ENCODE data around the gene C12orf42.

The C12orf42 gene

DNA sequence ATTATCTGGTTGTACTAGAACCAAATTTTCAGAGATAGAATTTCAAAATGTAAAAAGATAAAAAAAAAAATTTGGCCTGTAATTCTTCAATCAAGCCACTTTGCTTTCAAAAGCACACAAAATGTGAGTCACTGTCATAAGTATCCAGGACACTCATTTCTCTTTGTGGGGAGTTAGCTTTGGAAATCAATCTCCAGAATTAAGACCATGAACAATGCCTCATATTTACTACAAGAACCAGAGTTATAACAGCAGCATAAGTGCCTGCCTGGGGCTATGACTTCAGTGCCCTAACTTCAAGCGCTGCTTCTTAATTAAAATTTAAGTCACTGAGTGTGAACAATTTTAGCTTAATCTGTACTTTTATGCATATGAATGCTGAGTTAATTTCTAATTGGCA, 162.1 kb downstream of the C12orf42 start:
- DNase-seq (ENCODE audit: low read depth): no peak

DNA sequence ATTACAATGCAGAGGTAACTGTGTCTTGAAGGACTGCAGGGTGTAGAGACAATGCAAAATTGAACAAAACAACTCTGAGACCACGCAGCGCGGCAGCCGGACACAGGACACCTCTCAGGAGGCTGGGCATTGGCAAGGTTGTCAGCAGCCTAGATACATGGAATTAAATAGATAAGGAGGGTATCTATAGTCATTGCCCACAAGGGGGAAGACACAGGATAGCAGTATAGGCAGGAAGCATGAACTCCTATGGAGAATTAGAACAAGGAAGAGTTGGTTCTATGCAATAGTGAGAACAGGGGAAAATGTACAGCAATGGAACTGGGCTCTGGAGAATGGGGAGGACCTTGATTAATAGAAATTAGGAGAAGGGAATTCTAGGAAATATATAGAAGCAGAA, 164.1 kb downstream of the C12orf42 start:
- no peak for DNase-seq (ENCODE audit: low read depth)

DNA sequence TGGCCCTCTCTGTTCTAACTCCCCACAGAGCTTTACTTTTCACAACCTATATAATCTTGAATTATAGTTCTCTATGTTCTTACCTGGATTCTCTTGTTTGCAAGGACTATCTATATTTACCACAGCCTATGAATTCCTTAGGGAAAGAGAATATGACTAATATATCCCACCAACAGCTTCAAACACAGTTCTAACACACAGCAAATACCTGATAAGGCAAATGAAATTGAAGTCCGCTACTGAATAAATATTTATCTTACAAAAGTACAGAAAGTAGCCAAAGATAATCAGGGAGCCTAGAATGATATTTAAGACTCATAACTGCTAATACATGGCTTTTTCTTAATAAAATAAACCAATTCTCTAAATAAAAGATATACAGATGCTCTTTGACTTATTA, 165.1 kb downstream of the C12orf42 start:
- DNase-seq (ENCODE audit: low read depth): no peak

DNA sequence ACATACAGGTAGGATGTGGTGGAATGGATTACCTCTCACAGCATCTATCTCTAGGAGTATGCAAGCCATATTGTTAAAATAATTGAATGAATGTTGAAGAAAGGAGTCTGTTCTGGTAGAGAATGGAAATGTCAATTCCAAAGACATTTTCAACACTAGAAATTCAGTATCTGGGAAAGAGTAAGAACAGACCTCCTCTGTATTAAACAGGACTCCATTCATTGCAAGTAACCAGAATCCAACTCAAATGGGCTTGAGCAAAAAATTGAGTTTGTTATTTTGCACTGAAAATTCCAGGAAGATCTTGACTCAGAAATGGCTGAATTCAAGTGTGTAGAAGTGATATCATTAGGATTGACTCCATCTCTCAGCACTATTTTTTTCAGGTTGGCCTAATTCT, 168.1 kb downstream of the C12orf42 start:
- DNase-seq (ENCODE audit: low read depth): no peak

DNA sequence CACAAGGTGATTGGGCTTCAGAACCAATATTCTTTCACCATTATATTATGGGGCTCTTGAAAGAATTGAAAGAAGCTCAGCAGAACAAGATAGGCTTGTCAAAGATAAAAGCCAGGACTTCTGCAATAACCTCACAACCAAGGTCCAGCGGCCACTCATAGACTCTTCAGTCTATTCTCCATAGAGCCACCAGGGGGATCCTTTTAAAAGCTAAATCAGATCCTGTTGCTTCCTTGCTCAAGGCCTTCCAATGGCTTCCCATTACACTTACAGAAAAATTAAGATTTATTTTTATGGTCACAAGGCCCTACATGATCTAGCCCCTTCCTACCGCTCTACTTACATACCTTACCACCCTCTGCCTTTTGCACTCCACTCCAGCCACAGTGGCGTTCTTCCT, 169.6 kb downstream of the C12orf42 start:
- DNase-seq (ENCODE audit: low read depth): no peak

DNA sequence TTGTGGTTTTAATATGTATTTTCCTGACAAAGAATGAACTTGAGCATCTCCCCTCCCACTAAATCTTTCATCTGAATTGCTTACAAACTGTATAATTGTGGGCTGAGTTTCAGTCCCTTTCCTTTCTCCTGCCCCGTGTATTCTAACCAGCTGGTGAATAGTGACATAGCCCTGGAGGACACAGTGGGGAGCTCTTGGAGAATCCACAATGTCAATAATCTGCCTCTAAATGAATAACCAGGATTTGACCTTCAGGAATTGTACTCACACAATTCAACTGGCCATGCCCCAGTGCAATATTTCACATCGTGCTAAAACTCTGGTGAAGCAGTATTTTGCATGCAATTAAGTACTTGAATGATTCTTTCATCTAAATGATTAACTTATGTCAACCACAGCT, 177.2 kb downstream of the C12orf42 start:
- DNase-seq (ENCODE audit: low read depth): no peak

DNA sequence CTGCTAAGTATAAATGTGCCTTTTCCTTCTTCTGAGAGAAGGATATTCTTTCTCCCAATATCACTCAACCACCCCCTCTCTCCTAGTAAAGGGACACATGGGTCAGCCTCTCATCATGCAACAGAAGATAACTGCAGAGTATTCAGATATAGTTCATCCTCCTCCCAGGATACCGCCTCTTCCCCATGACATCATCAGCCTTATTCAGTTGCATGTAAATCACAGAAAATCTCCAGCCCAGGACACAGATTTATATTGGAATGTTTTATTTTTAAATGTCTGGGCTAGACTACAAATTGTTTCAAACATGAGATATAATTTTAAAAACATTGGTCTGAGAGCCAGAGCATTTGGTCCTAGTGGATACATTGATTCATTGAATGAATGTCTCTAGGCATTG, 178.5 kb downstream of the C12orf42 start:
- DNase-seq (ENCODE audit: low read depth): no peak

DNA sequence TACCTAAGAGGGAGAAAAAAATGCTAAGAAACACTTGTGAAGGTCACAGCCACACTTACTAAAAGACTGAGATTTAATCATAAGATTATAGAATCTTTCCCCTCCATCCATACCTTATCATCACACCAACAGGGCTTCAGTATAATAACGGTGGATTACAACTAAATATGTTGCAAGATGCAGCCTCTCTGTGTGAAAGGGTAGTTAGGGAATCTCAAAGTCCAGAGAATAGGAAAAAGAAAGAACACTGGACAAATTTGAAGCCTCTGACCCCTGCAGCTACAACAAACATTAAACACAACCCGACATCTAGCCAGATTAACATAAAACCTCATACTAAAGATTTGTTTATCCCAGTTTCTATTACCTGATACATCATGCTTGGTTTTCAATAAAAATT, 181.0 kb downstream of the C12orf42 start:
- no peak for DNase-seq (ENCODE audit: low read depth)

DNA sequence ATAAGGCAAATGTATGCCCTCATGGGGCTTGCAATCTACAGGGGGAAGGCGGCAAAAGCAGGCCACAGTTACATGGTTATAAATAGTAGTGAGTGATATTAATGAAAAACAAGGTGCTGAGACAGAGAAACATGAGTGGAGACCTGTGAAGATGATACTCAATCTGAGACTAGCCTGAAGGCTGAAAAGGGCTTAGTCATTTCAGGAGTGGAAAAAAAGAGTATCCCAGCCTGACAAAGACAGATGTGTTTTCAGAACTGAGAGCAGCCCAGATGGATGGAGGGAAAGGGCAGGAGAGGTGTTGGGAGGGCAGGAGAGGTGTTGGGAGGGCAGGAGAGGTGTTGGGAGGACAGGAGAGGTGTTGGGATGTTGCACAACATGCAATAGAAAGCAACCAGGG, 181.9 kb downstream of the C12orf42 start:
- no peak for DNase-seq (ENCODE audit: low read depth)

DNA sequence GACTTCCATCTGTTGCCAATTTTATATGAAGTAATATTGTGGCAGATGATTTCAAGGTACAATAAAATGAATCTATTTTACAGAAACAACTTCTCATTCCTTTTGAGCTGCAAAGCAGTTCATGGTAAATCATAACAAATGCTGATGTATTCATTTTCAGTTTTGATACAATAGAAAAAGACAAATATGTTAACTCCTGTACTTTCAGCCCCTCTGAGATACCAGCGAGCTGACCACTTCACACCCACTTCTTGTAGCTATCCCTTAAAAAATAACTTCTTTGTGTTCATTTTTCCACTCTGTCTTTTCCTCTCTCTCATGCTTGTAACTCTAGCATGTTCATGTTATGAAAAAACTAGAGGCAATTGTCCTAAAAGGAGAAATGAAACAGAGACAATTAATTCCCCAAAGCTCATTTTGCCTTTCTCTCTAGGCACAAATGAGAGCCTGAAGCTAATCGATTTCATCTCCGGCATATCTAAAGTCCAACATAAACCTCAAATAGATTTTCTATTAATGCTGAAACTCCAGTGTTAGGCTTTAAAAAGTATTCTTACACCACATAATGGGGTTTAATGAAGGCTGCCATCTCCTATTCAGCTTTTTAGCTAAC, 182.9 kb downstream of the C12orf42 start:
- no peak for DNase-seq (ENCODE audit: low read depth)

DNA sequence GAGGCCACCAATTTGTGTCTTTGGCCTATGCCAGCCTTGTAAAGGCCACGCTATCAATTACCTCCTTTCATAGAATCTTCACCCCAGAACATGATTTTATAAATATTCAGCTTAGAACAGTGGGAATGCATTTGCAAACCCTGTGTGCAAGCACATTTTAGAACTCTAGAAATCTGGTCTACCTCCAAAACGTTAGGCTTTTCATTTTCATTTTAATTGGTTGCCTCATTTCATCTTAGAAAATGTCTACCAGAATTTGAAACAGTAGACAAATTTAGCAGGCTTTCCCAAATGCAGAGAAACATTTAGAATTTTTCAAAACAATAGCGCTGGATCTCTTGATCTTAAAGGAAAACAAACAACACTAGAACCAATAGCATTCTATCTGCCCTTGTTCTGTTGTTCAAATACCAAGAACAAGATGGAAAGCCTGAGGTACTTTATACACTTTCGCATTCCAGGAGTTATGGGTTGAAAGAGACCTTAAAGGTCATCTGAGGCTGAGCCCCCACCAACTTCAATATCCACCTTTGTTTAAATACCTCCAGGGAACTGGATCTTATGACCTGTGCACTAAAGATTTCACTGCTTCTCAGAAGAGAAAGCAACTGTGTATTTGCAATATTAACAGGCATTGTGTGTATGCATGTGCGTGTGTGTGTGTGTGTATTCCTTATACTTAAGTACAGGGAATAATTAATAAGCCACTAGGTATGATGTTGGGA, 185.1 kb downstream of the C12orf42 start:
- no peak for DNase-seq (ENCODE audit: low read depth)

DNA sequence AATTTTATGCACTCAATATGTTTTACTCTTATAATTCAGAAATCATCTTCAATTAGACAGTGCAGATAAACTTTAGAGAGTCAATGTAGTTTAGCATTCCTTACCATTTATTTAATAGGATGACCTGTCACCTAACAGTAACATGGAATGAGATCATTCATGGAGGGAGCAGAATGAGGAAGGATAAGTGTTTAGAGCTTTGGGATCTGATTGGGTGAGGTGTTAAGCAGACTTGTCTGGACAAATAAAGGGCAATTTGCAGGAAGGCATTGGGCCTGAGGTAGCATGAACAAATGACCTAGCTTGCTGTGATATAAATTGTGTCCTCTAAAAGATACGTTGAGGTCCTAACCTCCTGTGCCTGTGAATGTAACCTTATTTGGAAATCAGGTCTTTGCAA, 187.4 kb downstream of the C12orf42 start:
- no peak for DNase-seq (ENCODE audit: low read depth)

DNA sequence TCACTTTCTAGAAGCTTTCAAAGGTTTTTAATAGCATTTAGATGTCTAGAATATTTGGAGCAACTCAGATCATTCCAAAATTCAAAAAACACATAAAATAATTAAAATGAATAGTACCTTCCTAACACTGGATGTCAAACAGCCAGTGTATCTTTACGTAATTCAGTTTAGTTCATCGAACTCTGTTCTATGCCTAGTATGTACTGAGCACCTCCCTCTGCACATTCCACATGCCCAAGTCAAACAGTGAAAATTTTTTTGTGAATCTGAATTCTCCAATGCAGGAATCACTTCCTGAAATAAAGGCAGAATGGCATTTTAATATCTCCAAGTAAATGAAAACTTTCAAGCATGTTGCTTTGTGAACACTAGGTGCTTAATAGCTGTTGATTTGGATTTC, 192.3 kb downstream of the C12orf42 start:
- no peak for DNase-seq (ENCODE audit: low read depth)

DNA sequence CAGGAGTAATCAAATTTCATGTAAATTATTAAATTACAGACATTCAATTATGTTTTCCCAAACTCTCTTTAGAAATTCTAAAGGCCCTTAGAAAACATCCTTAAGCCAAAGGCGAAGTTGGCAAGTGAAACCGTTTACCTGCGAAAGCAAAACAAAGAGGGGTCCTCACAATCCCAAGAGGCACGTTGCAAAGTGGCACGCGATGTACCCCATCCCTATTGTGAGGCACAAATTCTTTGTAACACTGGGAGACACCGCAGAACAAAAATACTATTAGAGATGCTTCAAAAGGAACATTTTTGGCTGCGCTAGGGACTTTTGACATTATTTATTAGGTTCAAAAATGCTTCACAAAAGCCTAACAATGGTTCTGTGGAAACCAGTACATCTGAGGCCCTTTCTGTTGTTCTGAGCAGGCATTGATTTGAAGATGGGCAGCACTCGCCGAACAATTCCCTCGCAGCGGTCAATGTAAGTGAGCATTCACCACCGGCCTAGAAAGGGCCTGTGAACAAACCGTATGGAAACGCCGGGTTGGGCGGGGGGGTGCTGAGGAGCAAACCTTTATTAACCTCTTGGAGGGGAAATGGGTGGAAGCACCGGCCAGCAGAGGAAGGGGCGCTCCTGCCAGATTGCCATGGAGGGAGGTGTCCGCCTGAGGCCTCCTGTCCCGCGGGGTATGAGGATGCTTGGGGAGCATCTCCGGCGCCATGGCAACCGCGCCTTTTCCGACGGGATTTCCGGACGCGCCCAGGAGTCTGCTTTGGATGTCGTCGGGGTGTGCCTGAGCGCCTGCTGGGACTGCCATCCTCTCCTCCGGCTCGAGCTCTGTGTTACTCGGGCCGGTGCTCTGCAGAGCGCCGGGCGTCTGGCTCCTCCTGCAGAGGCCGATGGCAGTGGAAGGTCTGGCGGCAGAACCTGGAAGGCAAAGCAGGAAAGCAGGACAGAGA, 193.9 kb downstream of the C12orf42 start:
- DNase-seq (ENCODE audit: low read depth): no peak

DNA sequence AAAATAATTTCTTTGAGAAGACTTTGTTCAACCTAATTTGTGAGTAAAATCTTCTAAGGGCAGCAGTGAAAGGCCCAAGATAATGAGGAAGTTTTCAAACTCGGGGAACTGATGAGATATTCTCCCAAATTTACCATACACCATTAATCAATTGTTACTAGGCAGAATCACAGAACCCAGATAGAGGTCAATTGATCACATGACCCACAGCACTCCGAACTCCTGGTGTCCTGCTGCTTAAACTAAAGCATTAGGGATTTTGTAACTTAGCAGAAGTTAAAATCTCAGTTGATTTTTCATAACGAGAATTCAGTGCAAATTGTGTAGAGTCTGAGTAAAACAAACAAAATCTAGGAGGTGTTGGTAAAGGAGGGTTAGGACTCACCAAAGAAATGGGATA, 207.8 kb downstream of the C12orf42 start:
- DNase-seq (ENCODE audit: low read depth): no peak

DNA sequence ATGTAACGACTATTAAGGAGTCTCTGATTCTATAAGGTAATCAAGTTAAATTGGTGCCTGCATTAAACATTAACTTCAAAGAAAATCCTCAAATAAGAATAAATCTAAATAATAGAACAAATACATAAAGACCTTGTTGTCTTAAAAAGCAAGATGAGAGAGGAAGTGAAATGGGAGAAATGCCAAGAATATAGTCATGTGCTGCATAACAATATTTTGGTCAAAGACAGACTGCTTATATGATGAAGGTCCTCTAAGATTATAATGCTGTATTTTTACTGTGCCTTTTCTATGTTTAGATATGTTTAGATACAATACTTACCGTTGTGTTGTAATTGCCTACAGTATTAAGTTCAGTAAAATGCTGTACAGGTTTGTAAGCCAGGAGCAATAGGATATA, 213.6 kb downstream of the C12orf42 start:
- no peak for DNase-seq (ENCODE audit: low read depth)

DNA sequence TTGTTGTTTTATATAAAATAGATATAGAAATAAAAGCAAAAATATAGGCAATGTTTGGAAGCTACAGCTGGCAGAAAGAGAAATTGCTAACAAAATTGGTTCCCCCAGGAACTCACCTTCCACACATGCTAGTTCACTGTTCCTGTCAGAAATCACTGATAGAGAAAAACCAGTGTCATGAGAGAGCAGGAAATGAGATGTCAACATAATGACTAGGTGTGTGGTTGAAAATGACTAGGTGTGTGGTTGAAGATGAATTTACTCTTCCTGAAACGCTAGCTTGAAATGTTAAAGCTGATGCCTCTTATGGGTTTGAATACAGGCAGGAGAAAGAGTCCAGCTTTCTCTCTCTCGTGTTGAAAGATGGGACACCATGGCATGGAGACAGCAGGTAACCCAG, 216.3 kb downstream of the C12orf42 start:
- DNase-seq (ENCODE audit: low read depth): no peak

DNA sequence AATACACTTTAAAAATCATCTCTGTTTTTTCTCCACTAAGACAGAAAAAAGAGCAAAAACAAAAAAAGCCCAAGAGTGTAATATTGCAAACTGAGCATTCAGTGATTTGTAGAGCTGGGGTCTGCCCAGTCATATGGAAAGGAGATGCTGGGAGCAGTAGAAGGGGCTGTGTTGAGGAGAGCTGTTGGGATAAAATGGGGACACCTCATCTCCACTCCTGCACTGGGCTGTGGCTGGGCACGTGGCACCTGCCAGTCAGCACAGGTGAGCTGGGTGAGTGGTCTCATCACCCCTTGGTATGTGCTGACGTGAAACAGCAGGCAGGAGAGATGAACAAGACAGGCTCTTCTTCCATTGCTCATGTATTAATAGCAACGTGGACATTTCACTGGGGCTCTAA, 217.4 kb downstream of the C12orf42 start:
- DNase-seq (ENCODE audit: low read depth): no peak

DNA sequence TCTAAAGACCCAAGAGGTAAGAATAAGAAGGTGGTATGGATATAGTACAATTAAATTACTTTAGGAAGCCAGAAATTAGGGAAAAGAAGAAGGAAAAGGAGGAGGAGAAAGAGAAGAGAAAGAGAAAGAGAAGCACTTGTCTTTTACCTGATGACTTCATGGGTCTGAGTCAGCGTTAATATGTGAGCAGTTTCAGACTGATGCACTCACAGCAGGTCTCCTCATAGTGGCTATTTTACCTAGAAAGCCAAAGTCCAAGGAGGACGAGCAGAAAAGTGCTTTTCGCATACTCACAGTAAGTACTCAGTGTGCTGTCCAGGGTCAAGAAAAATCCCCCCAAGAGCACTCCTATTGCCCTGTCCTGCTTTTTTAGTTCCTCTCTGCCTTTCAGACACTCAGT, 222.1 kb downstream of the C12orf42 start:
- DNase-seq (ENCODE audit: low read depth): no peak

DNA sequence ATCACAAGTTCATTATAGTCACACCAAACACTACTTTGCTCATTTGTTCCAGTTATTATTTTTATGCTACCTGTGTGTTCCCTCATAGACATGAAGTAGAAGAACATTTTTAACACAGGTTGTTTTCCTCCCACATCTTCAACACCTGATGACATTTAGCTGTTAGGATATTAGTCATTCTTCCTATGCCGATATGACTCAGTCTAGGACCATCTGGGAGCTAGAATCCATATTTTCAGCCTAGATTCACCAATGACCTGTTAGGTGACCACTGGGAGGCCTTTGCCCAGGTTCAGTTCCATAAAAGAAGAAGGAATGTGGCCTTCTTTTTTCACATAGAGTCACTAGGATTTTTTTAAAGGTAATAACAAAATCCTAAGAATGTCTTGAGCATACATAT, 222.8 kb downstream of the C12orf42 start:
- DNase-seq (ENCODE audit: low read depth): no peak

DNA sequence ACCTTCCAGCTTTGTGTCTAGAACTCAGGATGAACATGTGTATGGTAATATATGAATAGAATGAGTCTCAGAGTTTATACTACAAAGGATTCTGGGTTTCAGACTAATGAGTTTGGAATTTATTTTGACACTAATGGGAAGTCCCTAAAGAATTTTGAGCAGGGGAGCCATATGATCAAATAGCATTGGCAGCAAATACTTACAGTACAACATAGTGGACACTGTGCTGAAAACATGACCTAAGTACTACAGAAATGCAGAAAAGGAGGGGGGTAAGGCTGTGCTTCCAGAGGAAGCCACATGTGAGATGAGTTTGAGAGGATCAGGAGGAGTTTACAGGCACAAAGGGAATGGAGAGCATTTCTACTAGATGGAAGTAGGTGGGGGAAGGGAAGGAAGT, 225.8 kb downstream of the C12orf42 start:
- peak; percentile 1 for DNase-seq (ENCODE audit: low read depth)

DNA sequence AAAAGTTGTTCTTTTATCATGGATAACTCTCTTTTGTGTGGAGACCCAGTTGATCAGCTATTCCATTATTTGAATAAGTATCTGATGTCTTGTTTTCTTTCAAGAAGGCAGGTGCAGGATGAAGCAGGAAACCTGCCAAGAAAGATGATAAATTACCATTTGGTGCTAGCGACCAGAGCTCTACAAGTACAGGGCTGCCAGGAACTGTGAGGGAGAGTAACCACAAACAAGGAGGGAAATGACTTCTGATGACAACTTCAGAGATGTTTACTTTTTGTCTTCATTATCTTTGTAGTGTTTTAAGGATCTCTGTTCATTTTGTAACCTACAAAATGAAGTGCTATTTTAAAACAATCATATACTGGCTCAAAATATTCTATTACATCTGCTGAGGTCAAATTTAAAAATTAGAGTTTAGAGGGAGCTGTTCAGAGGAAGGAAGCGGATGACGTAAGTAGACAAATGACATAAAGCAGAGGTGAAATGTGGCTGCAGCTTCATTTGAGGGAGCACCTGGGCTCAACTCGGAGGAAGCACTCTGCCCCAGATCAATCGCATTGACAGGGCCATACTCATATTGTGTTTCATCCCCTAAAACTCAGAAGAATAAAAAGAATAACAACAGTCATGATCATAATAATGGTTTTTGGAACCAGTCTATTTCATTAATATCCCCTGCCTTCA, 226.8 kb downstream of the C12orf42 start:
- no peak for DNase-seq (ENCODE audit: low read depth)
